HG03060 (cell line): Measurements from ENCODE around the gene ENOSF1.
"Not testable (repeated sequence)": the region's sequence is repeated elsewhere in the genome, so short reads cannot be mapped to it uniquely, and the experiment has no call there.

ENCODE experiments used
- ATAC-seq: cut with Tn5 transposase; IDR thresholded peaks from one replicate; pipeline ENCODE4 v1.9.1; 2021; ENCODE audit warnings: low read depth, moderate number of reproducible peaks; ENCODE audit not compliant: unreplicated experiment

ENOSF1 gene

GRCh38 chr18:708096-708495 lies 4.3 kb downstream of the ENOSF1 start:
- ATAC-seq = no peak

GRCh38 chr18:706405-706804 lies 6.0 kb downstream of the ENOSF1 start:
- ATAC-seq = no peak

- no peak for ATAC-seq
These were observed 9.0 kb downstream of the ENOSF1 start for GRCh38 chr18:703213-703967.

- no peak for ATAC-seq
These were observed 14.6 kb downstream of the ENOSF1 start for GRCh38 chr18:697800-698199.

- no peak for ATAC-seq
These were observed 15.4 kb downstream of the ENOSF1 start for GRCh38 chr18:697012-697411.

- ATAC-seq = no peak
These were observed 18.8 kb downstream of the ENOSF1 start for GRCh38 chr18:693466-694187.

- ATAC-seq = no peak
These were observed 19.6 kb downstream of the ENOSF1 start for GRCh38 chr18:692824-693223.

GRCh38 chr18:688323-688722 lies 24.1 kb downstream of the ENOSF1 start:
- no peak for ATAC-seq

GRCh38 chr18:686339-687111 lies 25.9 kb downstream of the ENOSF1 start:
- no peak for ATAC-seq

- no peak for ATAC-seq
These were observed 27.0 kb downstream of the ENOSF1 start for GRCh38 chr18:685438-685837.

GRCh38 chr18:683531-683930 lies 28.9 kb downstream of the ENOSF1 start:
- ATAC-seq = no peak

- no peak for ATAC-seq
These were observed 29.6 kb downstream of the ENOSF1 start for GRCh38 chr18:682833-683232.

GRCh38 chr18:682416-682815 lies 30.0 kb downstream of the ENOSF1 start:
- not testable (repeated sequence) for ATAC-seq

GRCh38 chr18:681985-682384 lies 30.4 kb downstream of the ENOSF1 start:
- no peak for ATAC-seq

GRCh38 chr18:680392-680791 lies 32.0 kb downstream of the ENOSF1 start:
- no peak for ATAC-seq

GRCh38 chr18:679516-679915 lies 32.9 kb downstream of the ENOSF1 start:
- ATAC-seq = no peak

- ATAC-seq = no peak
These were observed 33.8 kb downstream of the ENOSF1 start for GRCh38 chr18:678482-679182.

GRCh38 chr18:677951-678381 lies 34.5 kb downstream of the ENOSF1 start:
- ATAC-seq = no peak

GRCh38 chr18:677145-677544 lies 35.3 kb downstream of the ENOSF1 start:
- no peak for ATAC-seq

- ATAC-seq = no peak
These were observed 35.7 kb downstream of the ENOSF1 start for GRCh38 chr18:676736-677135.

GRCh38 chr18:676069-676468 lies 36.4 kb downstream of the ENOSF1 start:
- ATAC-seq = no peak
